B cell (primary cell): Measurements from ENCODE around the gene R3HDM4. TPM values are rescaled to one million over a fixed set of nuclear protein-coding genes. Genes with fewer than 3 reads are reported as not detected.
A peak's percentile ranks its signal among the peaks of the same experiment; 100 is the strongest.

Source experiments
- ATAC-seq: fragments of 200-7000 bp; cut with Tn5 transposase; one replicate; pipeline ENCODE4 v1.10.0; 2021; ENCODE audit warnings: low read depth, mild to moderate bottlenecking, moderate number of reproducible peaks, moderate library complexity
- CTCF ChIA-PET: fragments of 350-600 bp; sonication (Branson Sonifier 250); formaldehyde crosslinking; loops from one replicate; lab custom pipeline; 2021; ENCODE audit warnings: antibody characterized with exemption, inconsistent platforms; lab: Charles Lee
- POLR2A ChIA-PET: fragments of 350-600 bp; sonication (Branson Sonifier 250); formaldehyde crosslinking; loops from one replicate; lab custom pipeline; 2021; ENCODE audit warnings: antibody characterized with exemption; lab: Charles Lee
- DNase-seq: peaks from one replicate; pipeline ENCODE4 v3.0.0; 2013
- H2AFZ ChIP-seq: 2 replicates; pipeline ENCODE4 v1.6.1; 2012; ENCODE audit warnings: mild to moderate bottlenecking, low read depth, low read length; ENCODE audit not compliant: insufficient read depth, poor library complexity, severe bottlenecking
- H3K27ac ChIP-seq, 2 donors: 1 replicate in 1 of 2; 2 replicates in 1 of 2; pipeline ENCODE4 v1.5.1; 2012 to 2013; ENCODE audit warnings: low read length in 2 of 2, mild to moderate bottlenecking in 2 of 2, moderate library complexity in 1 of 2
- H3K27me3 ChIP-seq, 4 experiments: fragments of 200-600 bp in 1 of 4; sonication (generic) in 1 of 4; replicated peaks in 1 of 4; 1 replicate in 2 of 4; 2 replicates in 2 of 4; pipeline versions ENCODE4 v1.6.1 to v1.7.0; 2013 to 2016; ENCODE audit warnings: low read length in 3 of 4, mild to moderate bottlenecking in 2 of 4, mixed read lengths in 1 of 4, moderate library complexity in 1 of 4; ENCODE audit not compliant: insufficient read depth in 4 of 4, control insufficient read depth in 3 of 4; ENCODE audit errors: control extremely low read depth in 1 of 4
- H3K36me3 ChIP-seq, 2 experiments: replicated peaks in 1 of 2; 1 replicate in 1 of 2; 2 replicates in 1 of 2; pipeline versions ENCODE4 v1.6.1 to v1.7.1; 2013; ENCODE audit warnings: low read length in 1 of 2; ENCODE audit not compliant: insufficient read depth in 2 of 2, control insufficient read depth in 1 of 2; ENCODE audit errors: control extremely low read depth in 1 of 2, extremely low read depth in 1 of 2
- H3K4me1 ChIP-seq, 2 donors: fragments of 200-600 bp in 1 of 2; sonication (generic) in 1 of 2; 1 replicate in 1 of 2; 2 replicates in 1 of 2; pipeline versions ENCODE4 v1.5.1 to v1.6.1; 2013 to 2017; ENCODE audit warnings: low read length in 2 of 2; ENCODE audit not compliant: control insufficient read depth in 2 of 2, insufficient read depth in 2 of 2
- H3K4me2 ChIP-seq: replicated peaks from 2 replicates; pipeline ENCODE3; 2012; ENCODE audit warnings: mild to moderate bottlenecking, low read depth, low read length; ENCODE audit not compliant: poor library complexity, severe bottlenecking
- H3K4me3 ChIP-seq, 5 experiments: fragments of 200-600 bp in 1 of 5; sonication (generic) in 1 of 5; 1 replicate in 3 of 5; 2 replicates in 2 of 5; pipeline versions ENCODE4 v1.5.1 to v1.7.0; 2011 to 2016; ENCODE audit warnings: low read length in 4 of 5, mild to moderate bottlenecking in 4 of 5, low read depth in 2 of 5, control low read depth in 1 of 5, moderate library complexity in 1 of 5; ENCODE audit not compliant: insufficient read depth in 1 of 5; ENCODE audit errors: control extremely low read depth in 1 of 5, extremely low read depth in 1 of 5
- H3K79me2 ChIP-seq: fragments of 200-600 bp; sonication (generic); one replicate; pipeline ENCODE4 v1.6.0; 2016; ENCODE audit warnings: low read length; ENCODE audit not compliant: control insufficient read depth, insufficient read depth
- H3K9ac ChIP-seq: fragments of 200-600 bp; sonication (generic); 2 replicates; pipeline ENCODE4 v1.6.1; 2017; ENCODE audit warnings: mild to moderate bottlenecking, low read length, moderate library complexity
- H3K9me3 ChIP-seq, 3 donors: one replicate each; pipeline versions ENCODE4 v1.6.1 to v1.7.1; 2013; ENCODE audit warnings: low read length in 2 of 3; ENCODE audit not compliant: control insufficient read depth in 2 of 3, insufficient read depth in 1 of 3; ENCODE audit errors: control extremely low read depth in 1 of 3
- H4K20me1 ChIP-seq: 2 replicates; pipeline ENCODE4 v1.6.0; 2012; ENCODE audit warnings: mild to moderate bottlenecking, low read length; ENCODE audit not compliant: insufficient read depth, control insufficient read depth, poor library complexity, severe bottlenecking
- H3K27ac Mint-ChIP-seq: one replicate; pipeline ENCODE4 v1.8.0; 2021; ENCODE audit warnings: mixed read lengths
- H3K27me3 Mint-ChIP-seq: one replicate; pipeline ENCODE4 v1.8.0; 2021; ENCODE audit warnings: mixed read lengths
- H3K4me1 Mint-ChIP-seq: one replicate; pipeline ENCODE4 v1.8.0; 2021; ENCODE audit warnings: mixed read lengths
- H3K4me3 Mint-ChIP-seq: one replicate; pipeline ENCODE4 v1.8.0; 2021; ENCODE audit warnings: mixed read lengths
- H3K9me3 Mint-ChIP-seq: one replicate; pipeline ENCODE4 v1.8.0; 2022; ENCODE audit warnings: mixed read lengths; ENCODE audit not compliant: insufficient read depth
- CTCF ChIP-seq: fragments of 200-600 bp; IDR thresholded peaks from one replicate; pipeline ENCODE4 v1.8.0; 2022; ENCODE audit warnings: antibody characterized with exemption, mild to moderate bottlenecking
- EZH2 ChIP-seq: IDR thresholded peaks from 2 replicates; pipeline ENCODE4 v1.6.1; 2012; ENCODE audit warnings: borderline replicate concordance, low read depth, mild to moderate bottlenecking, moderate library complexity, low read length; ENCODE audit not compliant: insufficient read depth, poor library complexity, severe bottlenecking
- WGBS: methylation state at CpG from one replicate; pipeline ENCODE4 v1.1.5; 2013; ENCODE audit warnings: missing lambda C conversion rate; ENCODE audit not compliant: insufficient coverage; 5-methylcytosine and 5-hydroxymethylcytosine counted together
- intact Hi-C: fragments of 100-400 bp; cut with micrococcal nuclease; formaldehyde crosslinking; loops from one replicate; pipeline ENCODE4 v1.10.0; 2022
- polyA plus RNA-seq: library from polyadenylated mRNA; depleted of rRNA; stranded (reverse); fragments of >200 nt; gene quantifications from 2 replicates; pipeline ENCODE4 v1.2.3, GENCODE V29; 2012
- total RNA-seq, 2 donors: library from RNA; stranded (reverse); fragments of 120-200 nt in 1 of 2; gene quantifications; 1 replicate in 1 of 2; 2 replicates in 1 of 2; pipeline versions ENCODE4 v1.2.3 to v1.2.4, GENCODE V29; 2013 to 2022

Gene R3HDM4
- total and polyA plus RNA-seq, 2 donors (not counting 1 experiment from before 2014, with no cell fraction given), result 168 to 176 TPM

- H3K9me3 Mint-ChIP-seq, result peaks cover 2% of the 10 kb centered on the region
- H3K4me2 ChIP-seq, result peak overlapping the region; percentile 96
- H3K27ac ChIP-seq, result peak overlapping the region in 1 of 2 donors; percentile 77
- no peaks in the 10 kb centered on the region for H3K27me3 Mint-ChIP-seq
- H3K4me1 Mint-ChIP-seq, result peaks cover 39% of the 10 kb centered on the region
- ChIA-PET POLR2A (interaction anchor here (0.7 kb wide), 1 partner anchor 9 kb away, joined by 4 read pairs; no protein-coding TSS in a partner anchor), CTCF (no interaction called here)
- no peak for ATAC-seq
- peaks cover 19 to 36% of the 10 kb centered on the region in 2 donors for H3K4me1 ChIP-seq
- peak overlapping the region in 4 of 5 experiments; percentile 23 to 60 (median 48) for H3K4me3 ChIP-seq
- H4K20me1 ChIP-seq, result peaks cover 25% of the 10 kb centered on the region
- no peak for DNase-seq
- intact Hi-C loops, result loop anchor here (1.0 kb wide), 1 partner anchor 16 kb away; no protein-coding TSS in a partner anchor
- H3K9ac ChIP-seq, result peak overlapping the region; percentile 66
- H3K9me3 ChIP-seq, result peaks cover 0 to 22% (median 3%) of the 10 kb centered on the region in 3 donors
- TF ChIP-seq EZH2 (no peak), CTCF (no peak)
- H2AFZ ChIP-seq, result peak overlapping the region; percentile 72
- WGBS, result 82% methylated on average over 45 of the region's 45 CpGs
- no peaks in the 10 kb centered on the region for H3K27me3 ChIP-seq
- H3K27ac Mint-ChIP-seq, result peak overlapping the region; percentile 81
- H3K36me3 ChIP-seq, result peaks cover 2 to 3% of the 10 kb centered on the region in 2 experiments
- peaks cover 42% of the 10 kb centered on the region for H3K79me2 ChIP-seq
- H3K4me3 Mint-ChIP-seq, result peak overlapping the region; percentile 86
Observed at GRCh38 chr19:941292-942132, 28.5 kb upstream of the R3HDM4 start.
